H7 (cell line): Measurements from ENCODE around the gene INPP5A. TPM values are rescaled to one million over a fixed set of nuclear protein-coding genes. Genes with fewer than 3 reads are reported as not detected.

Experiments
- DNase-seq: peaks from one replicate; pipeline ENCODE4 v3.0.0; 2012
- H3K27me3 ChIP-seq: 2 replicates; pipeline ENCODE4 v1.6.0; 2011; ENCODE audit warnings: mild to moderate bottlenecking, low read length; ENCODE audit not compliant: control insufficient read depth, insufficient read depth
- H3K36me3 ChIP-seq: replicated peaks from 2 replicates; pipeline ENCODE4 v1.5.1; 2011; ENCODE audit warnings: low read length; ENCODE audit not compliant: control insufficient read depth, insufficient read depth
- H3K4me3 ChIP-seq: 2 replicates; pipeline ENCODE4 v1.5.1; 2011; ENCODE audit warnings: low read depth, mild to moderate bottlenecking, control low read depth, low read length, moderate library complexity; ENCODE audit not compliant: insufficient read depth
- total RNA-seq: library from RNA; depleted of rRNA; stranded (reverse); fragments of >200 nt; shearing (Covaris generic); gene quantifications from 2 replicates; pipeline ENCODE4 v1.2.3, GENCODE V29; 2014

The INPP5A gene
- total RNA-seq, 1 experiment from 2014 or later = 29.2 TPM

GRCh38 chr10:132654708-132655661 lies 117.4 kb downstream of the INPP5A start:
- DNase-seq = peak; percentile 98
- Histone ChIP-seq H3K27me3 (no peaks in the 10 kb centered on the region), H3K4me3 (no peak overlapping the region), H3K36me3 (no peaks in the 10 kb centered on the region)

DNA sequence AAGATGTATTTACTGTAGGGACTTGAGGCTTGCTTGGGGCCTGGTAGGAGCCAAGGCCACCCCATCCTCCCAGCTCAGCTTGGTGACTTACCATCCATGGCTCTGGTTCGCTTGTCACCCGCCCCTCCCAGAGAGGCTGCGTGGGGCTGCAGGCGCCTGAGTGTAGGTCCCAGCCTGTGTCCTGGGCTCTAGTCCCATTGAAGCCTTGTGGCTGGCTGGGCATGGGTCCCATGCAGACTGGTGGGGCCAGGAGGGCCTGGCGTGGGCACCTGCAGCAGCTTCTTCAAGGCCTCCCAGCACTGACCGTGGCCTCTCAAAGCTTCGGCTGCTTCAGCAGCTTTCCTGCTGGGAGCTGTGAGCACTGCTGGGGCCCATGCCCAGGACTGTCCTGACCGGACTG lies 118.1 kb downstream of the INPP5A start:
- Histone ChIP-seq H3K4me3 (no peak overlapping the region), H3K36me3 (no peaks in the 10 kb centered on the region), H3K27me3 (no peaks in the 10 kb centered on the region)
- no peak for DNase-seq

DNA sequence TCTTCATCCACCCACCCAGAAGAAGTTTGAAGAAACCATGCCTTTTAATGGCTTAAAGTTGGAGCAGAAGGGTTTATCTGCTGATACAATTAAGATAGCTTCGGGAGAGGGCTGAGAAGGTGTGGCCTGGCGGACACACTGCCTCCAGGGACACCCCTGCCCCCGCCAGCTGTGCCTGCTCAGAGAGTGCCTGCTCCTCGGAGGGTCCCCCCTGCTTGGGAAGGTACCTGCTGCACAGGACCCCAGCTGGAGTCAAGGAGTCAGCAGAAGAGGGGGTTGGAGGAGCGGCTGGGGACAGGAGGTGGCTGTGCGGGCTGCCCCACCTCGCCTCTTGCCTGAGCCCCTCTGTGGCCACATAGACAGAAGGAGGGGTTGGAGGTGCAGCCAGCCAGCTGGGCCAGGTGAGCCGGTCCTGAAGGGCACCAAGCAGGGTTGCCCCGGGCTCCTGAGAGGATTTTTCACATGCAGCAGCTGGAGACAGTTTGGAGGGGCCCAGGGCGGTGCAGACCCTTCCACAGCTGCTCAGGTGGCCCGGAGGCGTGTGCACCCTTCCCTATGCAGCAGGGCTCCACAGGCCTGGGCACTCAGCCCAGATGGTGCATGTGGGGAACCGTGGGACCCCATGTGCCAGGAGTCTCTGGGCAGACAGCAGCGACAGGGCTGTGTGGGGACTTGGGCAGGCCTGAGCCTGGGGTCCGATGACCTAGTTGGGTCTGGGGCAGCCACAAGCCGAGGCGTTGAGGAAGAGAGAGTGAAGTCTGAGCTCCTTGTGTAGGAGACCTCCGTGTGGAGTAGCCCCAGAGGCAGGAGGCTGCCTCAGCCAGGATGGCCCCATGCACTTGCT lies 118.9 kb downstream of the INPP5A start:
- Histone ChIP-seq H3K36me3 (no peaks in the 10 kb centered on the region), H3K4me3 (no peak overlapping the region), H3K27me3 (no peaks in the 10 kb centered on the region)
- no peak for DNase-seq

GRCh38 chr10:132657127-132657706 lies 119.6 kb downstream of the INPP5A start:
- no peak overlapping the region for H3K4me3 ChIP-seq
- DNase-seq = peak; percentile 64

GRCh38 chr10:132657748-132658147 lies 120.2 kb downstream of the INPP5A start:
- Histone ChIP-seq H3K4me3 (no peak overlapping the region), H3K27me3 (no peaks in the 10 kb centered on the region), H3K36me3 (no peaks in the 10 kb centered on the region)
- peak; percentile 50 for DNase-seq

More at GRCh38 chr10:132657127-132657706, 119.6 kb downstream of the INPP5A start:
- H3K27me3 ChIP-seq = no peaks in the 10 kb centered on the region
- no peaks in the 10 kb centered on the region for H3K36me3 ChIP-seq

DNA sequence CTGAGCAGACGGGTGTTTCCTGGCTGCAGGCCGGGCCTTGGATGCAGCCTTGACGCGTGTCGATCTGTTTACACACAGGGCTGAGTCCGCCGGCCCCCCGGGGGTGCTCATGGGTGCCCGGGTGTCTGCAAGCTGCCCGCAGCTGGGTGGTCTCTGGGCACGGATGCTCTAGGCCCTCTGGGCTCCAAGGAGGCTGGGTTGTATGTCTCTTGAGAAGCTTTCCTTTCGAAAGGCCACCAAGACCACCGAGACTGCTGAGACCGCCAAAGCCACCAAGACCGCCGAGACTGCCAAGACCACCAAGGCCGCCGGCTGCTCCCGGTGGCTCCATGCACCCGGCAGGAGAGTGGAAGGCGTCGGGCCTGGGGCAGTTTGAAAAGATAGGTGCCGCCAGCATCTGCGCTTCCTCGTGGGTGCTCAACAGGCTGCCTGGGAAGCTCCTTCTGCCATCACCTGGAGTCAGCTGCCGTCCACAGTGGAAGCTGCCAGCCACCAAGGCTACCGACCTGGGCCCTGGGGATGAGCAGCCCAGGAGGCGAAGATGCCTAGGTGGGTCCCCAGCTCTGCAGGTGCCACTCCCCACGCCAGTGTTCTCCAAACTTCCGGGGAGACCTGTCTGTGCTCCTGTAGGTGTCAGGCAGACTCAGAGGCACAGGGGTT lies 121.1 kb downstream of the INPP5A start:
- Histone ChIP-seq H3K36me3 (no peaks in the 10 kb centered on the region), H3K4me3 (no peak overlapping the region), H3K27me3 (no peaks in the 10 kb centered on the region)
- DNase-seq = peak; percentile 54

DNA sequence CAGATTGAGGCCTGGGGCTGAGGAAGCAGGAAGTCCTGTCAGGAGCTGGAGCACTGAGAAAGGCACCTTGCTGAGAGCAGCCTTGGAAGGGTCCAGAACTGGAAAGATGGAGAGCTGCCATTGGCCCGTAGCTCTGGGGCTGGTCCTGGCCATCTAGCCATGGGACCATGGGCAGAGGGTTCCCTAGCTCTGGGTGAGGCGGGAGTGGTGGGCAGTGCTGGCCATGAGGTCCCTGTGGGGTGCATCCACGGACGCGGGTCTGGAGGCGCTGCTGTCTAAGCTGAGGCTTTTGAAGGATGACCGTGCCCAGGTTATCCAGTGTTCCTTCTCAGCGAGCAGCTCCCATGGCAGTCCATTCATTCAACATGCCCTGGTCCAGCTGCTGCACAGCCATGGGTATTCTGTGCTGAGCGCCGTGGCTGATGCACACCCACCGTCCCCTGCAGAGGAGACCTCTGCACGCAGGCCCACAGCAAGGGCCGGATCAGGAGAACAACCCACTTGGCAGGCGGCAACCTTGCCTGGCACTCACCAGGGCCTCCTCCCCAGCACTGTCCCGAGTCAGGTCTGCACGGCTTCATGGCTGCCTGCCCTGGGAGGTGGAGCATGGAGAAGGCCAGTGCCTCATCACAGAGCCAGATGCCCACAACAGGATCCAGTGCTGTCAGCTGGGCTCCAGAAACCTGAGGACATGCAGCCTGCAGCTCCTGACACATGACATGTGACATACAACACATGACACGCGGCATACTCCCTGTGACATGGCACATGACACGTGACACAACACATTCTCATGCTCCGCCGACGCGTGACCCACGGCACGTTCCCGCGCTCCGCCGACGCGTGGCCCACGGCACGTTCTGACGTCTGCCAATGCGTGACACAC lies 121.9 kb downstream of the INPP5A start:
- H3K27me3 ChIP-seq = no peaks in the 10 kb centered on the region
- DNase-seq = peak; percentile 46
- no peaks in the 10 kb centered on the region for H3K36me3 ChIP-seq
- H3K4me3 ChIP-seq = no peak overlapping the region

DNA sequence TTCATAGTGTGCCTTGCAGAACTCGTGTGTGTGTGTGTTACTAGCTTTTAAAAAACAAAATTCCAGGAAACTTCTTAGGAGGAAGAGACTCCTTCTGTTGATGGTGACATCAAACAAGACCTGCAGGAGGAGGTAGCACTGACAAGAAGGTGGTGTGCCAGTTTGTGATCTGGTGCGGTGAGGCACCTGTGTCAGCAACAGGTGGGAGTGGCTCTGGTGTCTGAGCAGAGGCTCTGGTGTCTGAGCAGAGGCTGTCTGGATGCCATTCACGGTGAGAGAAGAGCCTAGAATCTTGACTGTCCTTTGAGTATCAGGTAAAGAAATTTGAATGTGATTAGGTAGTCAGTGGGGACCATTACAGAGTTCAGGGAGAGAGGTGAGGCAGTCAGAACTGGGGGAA lies 122.8 kb downstream of the INPP5A start:
- Histone ChIP-seq H3K4me3 (no peak overlapping the region), H3K27me3 (no peaks in the 10 kb centered on the region), H3K36me3 (no peaks in the 10 kb centered on the region)
- no peak for DNase-seq

DNA sequence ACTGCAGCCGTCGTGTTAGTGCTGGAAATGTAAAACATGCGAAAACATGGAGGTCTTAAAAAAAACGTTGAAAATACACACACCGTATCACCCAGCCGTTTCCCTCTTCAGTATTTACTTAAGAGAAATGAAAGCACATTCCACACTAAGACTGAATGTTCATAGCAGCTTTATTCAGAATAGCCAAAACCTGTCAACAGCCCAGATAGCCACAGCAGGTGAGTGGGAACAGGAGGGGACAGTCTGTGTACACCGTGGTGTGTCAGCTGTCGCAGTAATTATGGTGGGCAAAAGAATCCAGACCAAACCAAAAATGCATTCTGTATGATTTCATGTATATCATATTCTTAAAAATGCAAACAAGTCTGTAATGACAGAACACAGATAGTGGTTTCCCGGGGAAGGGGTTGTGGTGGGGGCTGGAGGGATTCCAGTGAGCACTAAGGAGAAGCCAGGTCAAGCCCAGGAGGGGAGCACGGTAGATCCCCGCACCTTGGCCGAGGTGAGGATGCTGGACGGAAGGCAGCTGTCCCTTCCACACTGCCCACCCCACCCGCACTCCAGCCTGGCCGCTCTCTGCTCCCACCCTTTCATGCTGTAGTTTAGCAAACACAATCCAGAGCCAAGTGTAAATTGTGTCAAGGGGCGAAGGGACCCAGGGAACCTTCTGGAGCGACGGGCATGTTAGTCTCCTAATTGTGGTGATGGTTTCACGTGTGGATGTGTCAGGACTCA lies 124.8 kb downstream of the INPP5A start:
- Histone ChIP-seq H3K27me3 (no peaks in the 10 kb centered on the region), H3K4me3 (no peak overlapping the region), H3K36me3 (no peaks in the 10 kb centered on the region)
- DNase-seq = peak; percentile 49

GRCh38 chr10:132663666-132664365 lies 126.2 kb downstream of the INPP5A start:
- no peaks in the 10 kb centered on the region for H3K27me3 ChIP-seq
- DNase-seq = peak; percentile 69
- H3K4me3 ChIP-seq = no peak overlapping the region
- no peaks in the 10 kb centered on the region for H3K36me3 ChIP-seq

DNA sequence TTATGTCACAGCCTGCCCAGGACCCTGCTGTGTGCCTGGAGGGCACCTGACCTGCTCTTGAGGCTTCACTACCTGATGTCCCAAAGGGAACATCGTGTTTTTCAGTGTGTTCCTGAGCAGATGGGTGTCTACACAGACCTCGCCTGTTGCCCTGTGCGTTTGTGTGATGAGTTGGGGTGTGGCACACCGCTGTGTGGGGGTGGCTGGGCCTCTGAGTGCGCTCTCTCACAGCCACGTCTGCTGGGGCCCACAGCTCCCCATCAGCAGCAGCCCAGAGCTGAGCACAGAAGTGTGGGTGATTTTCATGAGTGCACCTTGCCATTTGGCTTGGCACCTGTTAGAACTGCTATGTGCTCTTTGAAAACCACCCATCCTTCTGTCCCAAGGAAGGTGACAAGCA lies 126.8 kb downstream of the INPP5A start:
- DNase-seq = no peak
- Histone ChIP-seq H3K27me3 (no peaks in the 10 kb centered on the region), H3K36me3 (no peaks in the 10 kb centered on the region), H3K4me3 (no peak overlapping the region)

DNA sequence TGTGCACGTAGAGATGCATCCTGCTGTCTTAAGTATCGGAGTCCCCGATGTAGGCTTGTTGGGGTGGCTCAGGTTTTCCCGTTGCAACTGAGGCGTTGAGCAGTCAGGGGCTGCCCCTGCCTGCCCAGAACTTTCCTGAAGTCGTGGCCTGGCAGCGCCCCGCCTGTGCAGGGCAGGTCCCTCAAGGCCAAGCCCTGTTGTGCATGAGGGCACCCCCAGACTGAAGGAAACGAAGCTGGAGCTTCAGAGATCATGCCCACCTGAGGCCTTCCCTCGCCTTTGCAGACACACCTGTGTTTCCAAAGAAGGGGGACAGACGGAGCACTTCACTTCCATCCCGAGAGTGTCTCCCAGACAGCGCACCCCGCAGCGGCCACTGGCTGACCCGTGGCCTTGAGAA lies 127.3 kb downstream of the INPP5A start:
- Histone ChIP-seq H3K4me3 (no peak overlapping the region), H3K36me3 (no peaks in the 10 kb centered on the region), H3K27me3 (no peaks in the 10 kb centered on the region)
- peak; percentile 44 for DNase-seq
